SU-DHL-6 (cell line): Measurements from ENCODE around the gene FGD5.

Experiments
- H2AFZ ChIP-seq: fragments of 200-600 bp; sonication (generic); 2 replicates; pipeline ENCODE4 v1.6.1; 2014; ENCODE audit warnings: low read depth, mild to moderate bottlenecking, moderate library complexity, mixed read lengths, antibody characterized with exemption, low read length; ENCODE audit not compliant: severe bottlenecking
- H3F3A ChIP-seq: fragments of 200-600 bp; shearing (Covaris generic); 2 replicates; pipeline ENCODE4 v1.6.0; 2016; ENCODE audit warnings: antibody characterized with exemption, mild to moderate bottlenecking; ENCODE audit not compliant: insufficient read depth
- H3K27ac ChIP-seq: fragments of 200-600 bp; sonication (generic); 2 replicates; pipeline ENCODE4 v1.5.1; 2016; ENCODE audit warnings: low read depth, mild to moderate bottlenecking, low read length, moderate library complexity, mixed read lengths
- H3K27me3 ChIP-seq: fragments of 200-600 bp; sonication (generic), shearing (Covaris generic); 2 replicates; pipeline ENCODE4 v1.6.0; 2014; ENCODE audit warnings: mild to moderate bottlenecking, low read length
- H3K36me3 ChIP-seq: fragments of 200-600 bp; sonication (generic); 2 replicates; pipeline ENCODE4 v1.6.1; 2014; ENCODE audit warnings: mild to moderate bottlenecking, low read length, mixed read lengths
- H3K4me2 ChIP-seq: fragments of 300-600, 200-600 bp; shearing (Covaris generic), sonication (generic); 2 replicates; pipeline ENCODE4 v1.6.0; 2014; ENCODE audit warnings: low read length, low read depth, mild to moderate bottlenecking; ENCODE audit not compliant: poor library complexity, severe bottlenecking
- H3K4me3 ChIP-seq: fragments of 200-600 bp; sonication (generic); 2 replicates; pipeline ENCODE4 v1.5.1; 2014; ENCODE audit warnings: antibody characterized with exemption, low read length, mild to moderate bottlenecking, mixed read lengths; ENCODE audit not compliant: insufficient read depth, poor library complexity, severe bottlenecking
- H3K79me2 ChIP-seq: fragments of 200-600 bp; sonication (generic); 2 replicates; pipeline ENCODE4 v1.6.1; 2014; ENCODE audit warnings: mild to moderate bottlenecking, low read length, moderate library complexity; ENCODE audit not compliant: insufficient read depth
- H3K9ac ChIP-seq: fragments of 200-600 bp; sonication (generic); 2 replicates; pipeline ENCODE4 v1.7.0; 2014; ENCODE audit warnings: mild to moderate bottlenecking, low read length
- H3K9me2 ChIP-seq: fragments of 200-600 bp; sonication (generic); replicated peaks from 2 replicates; pipeline ENCODE4 v1.6.1; 2014; ENCODE audit warnings: low read length; ENCODE audit not compliant: insufficient read depth
- H3K9me3 ChIP-seq: fragments of 200-600 bp; sonication (generic); 2 replicates; pipeline ENCODE4 v1.6.1; 2014; ENCODE audit warnings: low read length, mixed read lengths; ENCODE audit not compliant: insufficient read depth
- H4K20me1 ChIP-seq: fragments of 200-600 bp; sonication (generic); 2 replicates; pipeline ENCODE4 v1.6.1; 2014; ENCODE audit warnings: low read depth, mild to moderate bottlenecking, antibody characterized with exemption, low read length, moderate library complexity, mixed read lengths
- CTCF ChIP-seq: fragments of 200-600 bp; sonication (generic); IDR thresholded peaks from one replicate; pipeline ENCODE4 v1.5.1; 2017; ENCODE audit warnings: antibody characterized with exemption, mild to moderate bottlenecking, low read length, moderate library complexity; ENCODE audit not compliant: insufficient read depth, poor library complexity, severe bottlenecking
- EZH2phosphoT487 ChIP-seq: fragments of 200-600 bp; sonication (generic), shearing (Covaris generic); conservative IDR thresholded peaks from 2 replicates; pipeline ENCODE4 v1.6.1; 2018; ENCODE audit warnings: mild to moderate bottlenecking, antibody characterized with exemption, low read length, moderate library complexity, mixed read lengths

FGD5 gene

DNA sequence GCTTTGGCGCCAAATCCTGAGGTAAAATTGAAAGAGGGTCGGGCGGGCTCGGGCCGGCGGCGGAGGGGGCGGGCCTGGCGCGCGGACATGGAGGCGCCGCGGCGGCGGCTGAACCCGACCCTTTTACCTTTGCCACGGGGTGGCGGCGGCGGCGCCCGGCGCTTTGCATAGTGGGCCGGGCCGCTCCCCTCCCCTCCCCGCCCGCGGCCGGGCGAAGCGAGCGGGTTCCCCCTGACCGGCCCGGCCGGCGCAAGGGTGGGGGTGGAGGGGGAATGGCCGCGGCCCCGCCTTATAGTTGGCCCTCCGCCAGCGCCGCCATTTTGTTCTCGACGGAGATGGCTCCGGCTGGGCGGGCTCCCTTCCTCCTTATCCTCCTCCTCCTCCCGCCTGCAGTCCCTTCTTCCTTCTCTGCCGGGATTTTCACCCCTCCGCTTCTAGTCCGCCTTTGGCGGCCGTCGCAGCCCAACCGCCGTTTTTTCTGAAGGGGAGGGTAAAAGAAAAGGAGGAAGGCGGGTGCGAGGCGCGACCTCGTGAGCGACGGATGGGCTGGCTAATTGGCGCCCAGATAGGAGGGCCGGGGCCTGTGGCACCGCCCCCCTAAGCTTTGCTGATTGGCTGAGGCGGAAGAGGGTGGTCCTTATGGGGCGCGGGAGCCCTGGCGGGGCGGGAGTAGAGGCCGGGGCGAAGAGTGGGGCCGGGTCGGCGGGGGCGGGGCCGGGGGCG lies 129.3 kb downstream of the FGD5 start:
- H3K79me2 ChIP-seq: peaks cover 69% of the 10 kb centered on the region
- H3K27ac ChIP-seq: peak overlapping the region; percentile 97
- H4K20me1 ChIP-seq: peaks cover 3% of the 10 kb centered on the region; the same call in 1 of the 2 replicates
- no peaks in the 10 kb centered on the region for H3K27me3 ChIP-seq
- H3F3A ChIP-seq: peaks cover 11% of the 10 kb centered on the region; the same call in 1 of the 2 replicates
- H3K4me3 ChIP-seq: peak overlapping the region; percentile 96
- TF ChIP-seq EZH2phosphoT487: no peak
- TF ChIP-seq CTCF: no peak
- no peaks in the 10 kb centered on the region for H3K9me2 ChIP-seq
- H3K9ac ChIP-seq: peak overlapping the region; percentile 93
- H3K4me2 ChIP-seq: peak overlapping the region; percentile 98
- peaks cover 23% of the 10 kb centered on the region for H3K36me3 ChIP-seq
- H3K9me3 ChIP-seq: no peaks in the 10 kb centered on the region
- peak overlapping the region; percentile 87 for H2AFZ ChIP-seq

DNA sequence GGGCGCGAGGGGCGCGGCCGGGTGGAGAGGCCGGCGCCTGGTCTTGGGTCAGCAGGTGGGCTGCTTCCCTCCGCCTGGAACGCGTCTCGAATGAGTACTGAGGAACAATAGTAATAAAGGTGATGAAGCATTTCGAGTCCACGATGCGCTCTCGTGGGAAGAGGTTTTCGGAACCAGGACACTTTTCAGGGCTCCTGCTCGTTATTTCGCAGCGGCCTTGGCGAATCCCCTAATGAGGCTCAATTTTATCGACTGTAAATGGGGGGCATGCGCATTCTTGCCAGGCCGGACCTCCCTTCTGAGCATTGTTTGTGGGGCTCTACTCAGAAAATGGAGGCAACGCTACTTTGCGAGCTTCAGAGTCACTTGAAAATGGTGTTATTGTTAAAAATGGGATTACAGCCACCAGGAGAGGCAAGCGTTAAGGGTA lies 129.9 kb downstream of the FGD5 start:
- Histone ChIP-seq H3K4me2 (peak overlapping the region; percentile 95), H3K36me3 (peaks cover 23% of the 10 kb centered on the region), H2AFZ (peak overlapping the region; percentile 22)

DNA sequence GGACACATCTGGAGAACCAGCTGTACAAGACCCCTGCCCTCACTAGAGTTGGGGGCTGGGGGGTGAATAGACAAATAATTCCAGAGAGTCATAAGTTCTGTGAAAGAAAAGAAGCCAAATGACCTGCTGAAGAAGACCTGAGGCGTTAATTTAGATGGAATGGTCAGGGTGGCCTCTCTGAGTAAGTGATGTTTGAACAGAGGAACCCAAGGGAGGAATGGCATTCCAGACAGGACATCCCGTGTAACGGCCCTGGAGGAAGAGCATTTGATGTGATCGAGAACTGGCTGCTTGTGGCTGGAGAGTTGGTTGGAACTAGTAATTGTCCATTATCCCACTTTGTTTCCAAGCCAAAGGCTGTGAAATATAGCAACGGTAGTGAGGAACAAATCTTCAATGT lies 130.4 kb downstream of the FGD5 start:
- Histone ChIP-seq H3K36me3 (peaks cover 20% of the 10 kb centered on the region), H3K9me2 (no peaks in the 10 kb centered on the region), H4K20me1 (no peaks in the 10 kb centered on the region), H3K4me2 (peak overlapping the region; percentile 95), H3K79me2 (peaks cover 78% of the 10 kb centered on the region), H3K9ac (peak overlapping the region; percentile 93), H3K27ac (peak overlapping the region; percentile 57), H2AFZ (peak overlapping the region; percentile 22), H3K9me3 (no peaks in the 10 kb centered on the region), H3F3A (peaks cover 4% of the 10 kb centered on the region; the same call in 1 of the 2 replicates), H3K27me3 (no peaks in the 10 kb centered on the region), H3K4me3 (peak overlapping the region; percentile 82)
- TF ChIP-seq CTCF (no peak), EZH2phosphoT487 (no peak)

More for the DNA sequence above, 129.9 kb downstream of the FGD5 start:
- Histone ChIP-seq H3K9ac (peak overlapping the region; percentile 93), H3K9me3 (no peaks in the 10 kb centered on the region), H3K9me2 (no peaks in the 10 kb centered on the region), H3K27me3 (no peaks in the 10 kb centered on the region), H3K27ac (peak overlapping the region; percentile 57), H3K79me2 (peaks cover 74% of the 10 kb centered on the region), H4K20me1 (no peaks in the 10 kb centered on the region), H3K4me3 (peak overlapping the region; percentile 82), H3F3A (peaks cover 8% of the 10 kb centered on the region; the same call in 1 of the 2 replicates)
- TF ChIP-seq CTCF (no peak), EZH2phosphoT487 (no peak)
